SK-N-MC (cell line): ENCODE results near the gene ZNF415.
A peak's percentile ranks its signal among the peaks of the same experiment; 100 is the strongest.

Experiments
- DNase-seq: peaks from one replicate; pipeline ENCODE4 v3.0.0-alpha.2; 2011; ENCODE audit warnings: low read depth, low spot score
- H3K27ac ChIP-seq: fragments of 200-600 bp; sonication (generic); 2 replicates; pipeline ENCODE4 v1.5.1; 2016; ENCODE audit warnings: mixed run types
- H3K36me3 ChIP-seq: fragments of 200-600 bp; sonication (generic); 2 replicates; pipeline ENCODE4 v1.6.1; 2017; ENCODE audit warnings: antibody characterized with exemption, low read length, mixed read lengths; ENCODE audit not compliant: insufficient read depth
- H3K4me3 ChIP-seq: fragments of 200-600 bp; sonication (generic); 2 replicates; pipeline ENCODE4 v1.5.1; 2016
- H3K9ac ChIP-seq: fragments of 200-600 bp; sonication (generic); 2 replicates; pipeline ENCODE4 v1.8.0; 2017; ENCODE audit warnings: mixed run types, mixed read lengths; ENCODE audit not compliant: insufficient read length
- H3K9me3 ChIP-seq: fragments of 200-600 bp; sonication (generic); 2 replicates; pipeline ENCODE4 v1.6.1; 2017; ENCODE audit warnings: low read depth, mild to moderate bottlenecking, antibody characterized with exemption, low read length, moderate library complexity, mixed read lengths
- EZH2 ChIP-seq: fragments of 200-600 bp; sonication (generic); IDR thresholded peaks from one replicate; pipeline ENCODE4 v1.6.1; 2017; ENCODE audit warnings: antibody characterized with exemption
- FOXP2 ChIP-seq: optimal IDR thresholded peaks from 2 replicates; pipeline ENCODE3; 2011; ENCODE audit warnings: mild to moderate bottlenecking, moderate library complexity; ENCODE audit not compliant: insufficient read depth; ENCODE audit errors: extremely low read length, control extremely low read depth
- POLR2AphosphoS5 ChIP-seq: IDR thresholded peaks from 2 replicates; pipeline ENCODE4 v1.6.1; 2012; ENCODE audit warnings: mild to moderate bottlenecking, low read depth, low read length, borderline replicate concordance

The ZNF415 gene

GRCh38 chr19:53132141-53132991, at the start of gene ZNF415:
Gene ZNF415 (minus strand): TSS chr19:53132910. CDS start chr19:53122676, 10,234 bp downstream.
- H3K4me3 ChIP-seq = peak within 1 kb of the TSS; percentile 64
- H3K9ac ChIP-seq = no peak within 1 kb of the TSS
- no peak within 1 kb of the TSS for H3K27ac ChIP-seq
- no peaks in the 10 kb centered on the region for H3K36me3 ChIP-seq
- no peak for DNase-seq
- H3K9me3 ChIP-seq = no peaks in the 10 kb centered on the region; the same call in 1 of the 2 replicates
- TF ChIP-seq EZH2 = no peak
- no peak for TF ChIP-seq FOXP2
- no peak; the same call in 1 of the 2 replicates for TF ChIP-seq POLR2AphosphoS5

GRCh38 chr19:53182202-53182601, 49.5 kb upstream of the ZNF415 start:
- no peak for TF ChIP-seq EZH2
- TF ChIP-seq FOXP2 = no peak
- TF ChIP-seq POLR2AphosphoS5 = no peak
- no peak for DNase-seq
- Histone ChIP-seq H3K9me3 (no peaks in the 10 kb centered on the region), H3K27ac (no peak overlapping the region), H3K9ac (no peak overlapping the region), H3K4me3 (no peak overlapping the region), H3K36me3 (no peaks in the 10 kb centered on the region)

GRCh38 chr19:53177986-53178385, 45.3 kb upstream of the ZNF415 start:
- H3K9me3 ChIP-seq = no peaks in the 10 kb centered on the region
- no peak overlapping the region for H3K4me3 ChIP-seq
- no peak overlapping the region for H3K27ac ChIP-seq
- H3K36me3 ChIP-seq = no peaks in the 10 kb centered on the region
- DNase-seq = no peak
- no peak overlapping the region for H3K9ac ChIP-seq
- TF ChIP-seq EZH2 (no peak), POLR2AphosphoS5 (no peak), FOXP2 (no peak)

GRCh38 chr19:53172889-53173288, 40.2 kb upstream of the ZNF415 start:
- H3K27ac ChIP-seq = no peak overlapping the region
- H3K9me3 ChIP-seq = no peaks in the 10 kb centered on the region
- H3K36me3 ChIP-seq = no peaks in the 10 kb centered on the region
- TF ChIP-seq FOXP2 (no peak), POLR2AphosphoS5 (no peak), EZH2 (no peak)
- no peak overlapping the region for H3K4me3 ChIP-seq
- H3K9ac ChIP-seq = no peak overlapping the region
- DNase-seq = no peak

- H3K9ac ChIP-seq = no peak overlapping the region
Observed at GRCh38 chr19:53165691-53166091, 33.0 kb upstream of the ZNF415 start.

GRCh38 chr19:53161123-53161522, 28.4 kb upstream of the ZNF415 start:
- Histone ChIP-seq H3K36me3 (no peaks in the 10 kb centered on the region), H3K27ac (no peak overlapping the region), H3K9me3 (0 out of 2 replicates have a peak, but pooled peaks cover 3% of the 10 kb centered on the region), H3K4me3 (no peak overlapping the region), H3K9ac (no peak overlapping the region)
- TF ChIP-seq EZH2 (no peak), POLR2AphosphoS5 (no peak), FOXP2 (no peak)
- no peak for DNase-seq

More at GRCh38 chr19:53165691-53166091, 33.0 kb upstream of the ZNF415 start:
- no peak for TF ChIP-seq EZH2
- no peak for TF ChIP-seq POLR2AphosphoS5
- TF ChIP-seq FOXP2 = no peak
- Histone ChIP-seq H3K9me3 (no peaks in the 10 kb centered on the region), H3K4me3 (no peak overlapping the region), H3K36me3 (no peaks in the 10 kb centered on the region), H3K27ac (no peak overlapping the region)
- DNase-seq = no peak

GRCh38 chr19:53160350-53160749, 27.6 kb upstream of the ZNF415 start:
- Histone ChIP-seq H3K4me3 (no peak overlapping the region), H3K27ac (no peak overlapping the region), H3K9me3 (0 out of 2 replicates have a peak, but pooled peaks cover 3% of the 10 kb centered on the region), H3K36me3 (no peaks in the 10 kb centered on the region), H3K9ac (no peak overlapping the region)
- DNase-seq = no peak
- TF ChIP-seq FOXP2 (no peak), EZH2 (no peak), POLR2AphosphoS5 (no peak)

GRCh38 chr19:53158119-53158656, 25.5 kb upstream of the ZNF415 start:
- Histone ChIP-seq H3K9ac (no peak overlapping the region), H3K9me3 (0 out of 2 replicates have a peak, but pooled peaks cover 3% of the 10 kb centered on the region), H3K27ac (no peak overlapping the region), H3K36me3 (no peaks in the 10 kb centered on the region), H3K4me3 (no peak overlapping the region)
- TF ChIP-seq POLR2AphosphoS5 = no peak
- no peak for TF ChIP-seq FOXP2
- TF ChIP-seq EZH2 = no peak
- DNase-seq = no peak

GRCh38 chr19:53157626-53158025, 24.9 kb upstream of the ZNF415 start:
- no peak overlapping the region for H3K4me3 ChIP-seq
- H3K9ac ChIP-seq = no peak overlapping the region
- DNase-seq = no peak
- 0 out of 2 replicates have a peak, but pooled peaks cover 3% of the 10 kb centered on the region for H3K9me3 ChIP-seq
- no peak overlapping the region for H3K27ac ChIP-seq
- TF ChIP-seq FOXP2 = no peak
- no peak for TF ChIP-seq EZH2
- no peak for TF ChIP-seq POLR2AphosphoS5
- no peaks in the 10 kb centered on the region for H3K36me3 ChIP-seq
